Measurements from ENCODE around the gene MAFF.
"Not testable (repeated sequence)": the region's sequence is repeated elsewhere in the genome, so short reads cannot be mapped to it uniquely, and the experiment has no call there.

Gene MAFF

GRCh38 chr22:38201711-38202436 is at the start of gene MAFF:
TSS of gene MAFF (plus strand) at chr22:38201994. CDS start at chr22:38213854, 11,860 bp downstream.
- DNase-seq, result peak; percentile 96

DNA sequence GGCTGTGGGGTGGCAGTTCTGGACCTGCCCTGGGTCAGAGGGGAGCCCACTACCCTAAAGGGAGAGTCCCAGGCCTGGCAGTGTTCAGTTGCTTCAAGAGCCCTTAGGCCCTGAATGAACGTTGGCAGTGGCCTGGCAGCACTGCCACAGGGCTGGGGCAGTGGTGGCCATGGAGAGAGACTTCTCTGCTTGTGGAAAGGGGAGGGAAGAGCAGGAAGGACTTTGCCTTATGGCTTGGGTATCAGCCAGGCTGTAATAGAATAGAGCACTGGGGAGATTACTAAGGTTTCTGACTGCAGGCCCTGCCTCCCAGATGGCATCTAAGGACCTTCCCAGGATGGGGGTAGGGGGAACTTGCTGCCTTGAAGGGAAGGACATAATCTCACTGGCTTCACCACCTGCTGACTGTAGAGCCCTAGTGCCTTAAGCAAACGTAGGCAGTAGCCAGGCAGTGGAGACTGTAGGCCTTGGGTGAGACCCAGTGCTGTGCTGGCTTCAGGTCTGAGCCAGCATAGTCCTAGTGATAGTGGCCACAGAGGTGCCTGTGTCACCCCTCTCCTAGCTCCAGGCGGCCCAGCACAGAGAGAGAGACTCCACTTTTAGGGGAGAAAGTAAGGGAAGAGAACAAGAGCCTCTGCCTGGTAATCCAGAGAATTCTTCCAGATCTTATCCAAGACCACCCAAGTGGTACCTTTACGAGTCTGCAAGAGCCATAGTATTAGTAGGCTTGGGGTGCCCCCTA is 47.8 kb upstream of the MAFF start:
- no peak for DNase-seq

GRCh38 chr22:38154563-38154915 is 47.3 kb upstream of the MAFF start:
- DNase-seq, result not testable (repeated sequence)

DNA sequence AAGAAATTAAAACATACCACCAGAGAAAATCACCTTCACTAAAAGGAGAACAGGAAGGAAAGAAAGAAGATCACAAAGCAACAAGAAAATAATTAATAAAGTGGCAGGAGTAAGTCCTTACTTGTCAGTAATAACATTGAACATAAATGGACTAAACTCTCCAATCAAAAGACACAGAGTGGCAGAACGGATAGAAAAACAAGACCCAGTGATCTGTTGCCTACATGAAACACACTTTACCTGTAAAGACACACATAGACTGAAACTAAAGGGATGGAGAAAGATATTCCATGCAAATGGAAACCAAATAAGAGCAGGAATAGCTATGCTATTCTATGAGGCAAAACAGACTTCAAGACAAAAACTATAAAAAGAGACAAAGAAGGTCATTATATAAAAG is 46.1 kb upstream of the MAFF start:
- no peak for DNase-seq

DNA sequence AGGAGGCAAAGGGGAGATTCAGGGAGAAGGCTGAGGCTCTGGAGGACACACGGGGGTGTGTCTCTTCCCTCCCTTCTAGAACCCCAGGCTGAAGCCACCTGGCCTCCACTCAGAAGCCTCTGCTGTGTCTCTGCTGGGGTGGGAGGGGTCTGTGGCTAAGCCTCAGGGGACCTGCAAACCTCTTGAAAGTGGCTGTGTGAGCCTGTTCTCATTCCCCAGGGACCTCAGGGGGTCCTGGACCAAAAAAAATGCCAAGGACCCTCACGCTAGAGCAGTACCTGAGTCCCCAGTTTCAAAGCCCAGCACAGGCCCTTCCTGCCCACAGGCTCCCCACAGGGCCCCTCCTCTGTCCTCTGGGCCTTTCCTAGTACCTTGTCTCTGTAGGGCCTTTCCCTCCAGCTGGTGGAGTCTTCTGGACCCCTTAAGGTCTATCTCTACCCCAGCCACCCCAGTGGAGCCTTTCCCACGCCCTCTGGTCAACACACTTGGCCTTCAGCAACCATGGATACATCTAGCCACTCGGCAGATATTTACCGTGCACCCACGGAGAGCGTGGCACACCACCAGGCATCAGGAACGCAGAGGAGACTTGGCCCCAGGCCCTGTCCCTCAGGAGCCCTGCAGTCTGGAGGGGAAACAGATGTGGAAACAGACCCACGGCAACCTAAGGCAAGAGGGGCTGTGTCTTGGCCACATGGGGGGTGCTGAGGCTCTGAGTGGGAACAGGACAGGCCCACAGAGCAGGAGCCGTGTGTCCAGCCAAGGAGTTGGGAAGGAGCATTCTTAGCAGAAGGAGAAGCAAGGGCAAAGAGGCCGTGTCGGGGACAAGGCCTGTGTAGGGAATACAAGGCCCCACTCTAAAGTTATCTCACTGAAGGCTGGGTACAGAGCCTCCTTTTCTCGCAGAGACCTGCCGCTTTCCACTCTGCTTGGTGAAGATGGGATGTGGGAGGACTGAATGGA is 38.6 kb upstream of the MAFF start:
- DNase-seq, result no peak

DNA sequence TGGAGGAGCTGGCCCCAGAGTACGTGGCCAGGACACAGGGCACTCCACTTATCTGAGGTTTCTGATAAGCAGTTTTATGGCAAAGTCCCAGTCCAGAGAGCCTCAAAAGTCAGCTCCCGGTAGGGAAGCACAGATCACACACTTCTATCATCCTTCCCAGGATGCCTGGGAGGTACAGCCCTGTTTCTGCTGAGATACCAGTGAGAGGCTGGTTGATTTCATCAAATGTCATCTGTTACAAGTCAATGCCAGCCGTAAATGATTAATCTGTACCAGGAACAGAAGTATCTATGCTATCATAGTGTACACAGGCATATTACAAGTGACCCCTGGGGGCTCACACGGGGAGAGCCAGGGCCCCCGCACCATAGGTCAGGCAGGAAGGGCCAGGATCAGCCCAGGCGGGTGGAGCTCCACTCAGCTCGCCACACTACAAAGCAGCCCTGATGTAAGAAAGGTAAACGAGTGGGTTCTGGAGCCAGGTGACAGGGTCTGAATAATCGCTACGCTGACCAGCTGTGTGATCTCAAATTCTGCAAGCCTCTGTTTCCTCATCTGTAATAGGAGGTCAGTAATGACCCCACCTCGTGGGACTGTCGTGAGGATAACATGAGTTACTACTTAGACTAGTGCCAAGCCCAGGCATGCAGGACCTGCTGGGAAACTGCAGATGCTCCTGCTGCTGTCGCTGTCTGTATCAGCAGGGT is 37.8 kb upstream of the MAFF start:
- no peak for DNase-seq

- no peak for DNase-seq
Measured at GRCh38 chr22:38164551-38164918, 37.3 kb upstream of the MAFF start.

DNA sequence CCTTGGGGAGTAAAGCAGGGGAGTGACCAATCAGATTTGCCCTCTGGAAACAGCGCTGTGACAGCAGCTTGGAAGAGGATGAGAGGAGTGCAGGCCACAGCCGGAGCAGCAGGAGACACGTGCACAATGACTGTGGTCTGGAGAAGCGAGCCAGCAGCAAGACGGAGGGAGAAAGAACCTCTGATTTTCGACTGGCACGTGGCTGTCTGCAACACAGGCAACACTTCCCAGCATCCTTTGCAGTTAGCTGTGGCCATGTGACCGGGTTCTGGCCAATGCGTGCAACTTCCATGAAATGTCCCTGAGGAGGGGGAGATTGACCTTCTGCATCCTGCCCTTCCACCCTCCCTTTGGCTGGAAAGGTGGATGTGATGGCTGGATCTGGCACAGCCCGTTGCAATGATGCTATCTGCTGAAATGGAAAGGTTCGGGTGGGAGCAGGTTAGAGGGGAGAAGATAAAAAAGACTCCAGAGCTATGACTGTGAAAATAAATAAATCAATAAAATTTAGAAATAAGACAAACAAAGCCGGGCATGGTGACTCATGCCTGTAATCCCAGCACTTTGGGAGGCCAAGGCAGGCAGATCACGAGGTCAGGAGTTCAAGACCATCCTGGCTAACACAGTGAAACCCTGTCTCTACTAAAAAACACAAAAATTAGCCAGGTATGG is 35.7 kb upstream of the MAFF start:
- DNase-seq, result no peak

- no peak for DNase-seq
Measured at GRCh38 chr22:38167988-38168407, 33.8 kb upstream of the MAFF start.

DNA sequence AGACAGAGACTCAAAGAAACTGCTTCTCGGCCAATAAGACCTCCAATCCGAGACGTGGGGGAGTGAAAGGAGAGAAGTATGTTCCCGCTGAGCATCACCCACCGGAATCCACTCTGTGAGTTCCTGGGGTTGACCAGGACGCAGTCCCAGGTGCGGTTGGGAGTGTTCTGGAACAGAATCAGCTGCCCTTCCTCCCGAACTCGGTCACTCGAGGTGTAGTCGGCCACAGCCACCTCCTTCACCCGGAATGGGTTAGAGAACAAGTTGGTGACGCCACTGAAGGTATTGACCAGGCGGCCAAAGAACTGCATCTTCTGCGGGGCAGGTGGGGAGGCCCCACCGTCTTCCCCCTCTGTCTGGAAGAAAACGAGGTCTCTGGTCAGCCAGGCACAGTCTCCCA is 32.7 kb upstream of the MAFF start:
- DNase-seq, result no peak

DNA sequence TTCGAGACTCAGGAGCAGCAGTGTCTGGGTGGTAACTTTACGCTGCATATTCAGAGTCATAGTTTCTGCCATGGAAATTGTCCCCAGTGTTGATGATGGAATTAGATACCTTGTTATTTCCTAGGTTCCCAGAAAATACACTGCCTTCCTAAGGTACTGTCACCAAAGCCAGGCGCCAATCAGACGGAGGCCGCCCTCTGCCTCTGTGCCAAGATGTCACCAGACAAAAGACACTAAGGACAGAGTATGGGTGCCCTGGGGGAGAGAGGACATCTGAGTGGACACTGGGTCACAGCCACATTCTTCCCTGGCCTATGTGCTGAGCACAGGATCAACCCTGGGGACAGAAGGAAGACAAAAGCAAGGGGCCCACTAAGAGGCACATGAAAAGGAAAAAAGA is 31.3 kb upstream of the MAFF start:
- no peak for DNase-seq

- no peak for DNase-seq
Measured at GRCh38 chr22:38171927-38172831, 29.6 kb upstream of the MAFF start.

DNA sequence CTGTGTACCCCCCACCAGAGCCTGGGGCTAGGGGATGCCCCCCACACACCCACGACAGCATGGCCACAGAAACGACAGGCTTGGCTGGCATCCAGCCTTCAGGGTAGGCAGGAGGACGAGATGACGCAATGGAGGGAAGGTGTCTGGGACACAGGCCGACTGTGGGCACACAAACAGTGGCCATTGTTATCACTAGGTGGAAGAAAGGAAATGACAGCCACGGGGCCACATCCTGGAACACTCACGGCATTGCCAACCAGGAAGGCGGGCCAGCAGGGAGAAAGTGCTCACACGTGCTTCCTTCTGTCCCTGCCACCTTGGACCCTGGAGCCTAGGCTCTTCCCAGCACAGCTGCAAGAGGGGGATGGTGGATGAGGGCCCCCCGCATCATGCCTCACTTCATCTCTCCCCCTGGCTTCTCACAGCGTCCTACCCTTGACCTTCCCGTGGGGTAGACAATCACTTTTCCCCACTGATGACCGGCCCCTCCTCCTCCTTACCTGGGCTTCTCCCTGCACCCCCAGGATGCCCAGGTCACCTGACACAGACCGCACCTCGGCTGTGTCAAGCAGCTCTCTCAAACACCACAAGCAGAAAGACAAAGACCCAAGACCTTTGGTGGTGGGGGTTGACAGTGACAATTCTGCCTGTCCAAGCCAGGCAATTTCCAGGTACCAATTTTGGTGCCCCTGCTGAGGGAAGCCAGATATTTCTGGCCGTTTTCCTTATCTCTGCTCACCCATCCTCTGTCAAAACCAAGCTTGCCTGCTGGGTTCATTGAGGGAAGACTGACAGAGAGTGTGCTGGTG is 28.8 kb upstream of the MAFF start:
- no peak for DNase-seq

DNA sequence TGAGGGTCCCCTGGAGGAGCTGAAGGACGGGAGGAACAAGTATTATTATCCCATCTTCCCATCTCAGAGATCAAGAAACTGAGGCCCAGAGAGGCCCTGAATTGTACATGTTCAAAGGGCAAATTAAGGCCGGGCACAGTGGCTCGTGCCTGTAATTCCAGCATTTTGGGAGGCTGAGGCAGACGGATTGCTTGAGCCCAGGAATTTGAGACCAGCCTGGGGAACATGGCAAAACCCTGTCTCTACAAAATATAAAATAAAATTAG is 28.2 kb upstream of the MAFF start:
- no peak for DNase-seq

DNA sequence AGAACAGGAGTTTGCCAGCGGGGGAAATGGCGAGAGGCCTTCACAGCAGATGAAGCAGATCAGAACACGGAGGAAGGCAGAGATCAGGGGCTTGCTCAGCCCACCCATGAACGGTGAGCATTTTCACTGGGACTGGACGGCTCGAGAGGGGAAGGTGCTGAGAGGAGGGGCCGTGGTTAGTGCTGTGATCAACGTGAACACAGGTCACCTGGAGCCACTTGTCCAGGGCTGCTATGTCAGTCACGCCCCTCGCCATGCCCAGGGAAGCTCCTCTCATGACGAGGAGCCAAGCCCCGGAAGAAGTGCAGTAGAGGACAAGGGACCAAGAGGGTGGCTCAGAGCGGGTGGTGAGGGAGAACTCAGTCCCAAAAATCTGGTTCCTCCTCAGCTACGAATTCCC is 27.2 kb upstream of the MAFF start:
- DNase-seq, result no peak

DNA sequence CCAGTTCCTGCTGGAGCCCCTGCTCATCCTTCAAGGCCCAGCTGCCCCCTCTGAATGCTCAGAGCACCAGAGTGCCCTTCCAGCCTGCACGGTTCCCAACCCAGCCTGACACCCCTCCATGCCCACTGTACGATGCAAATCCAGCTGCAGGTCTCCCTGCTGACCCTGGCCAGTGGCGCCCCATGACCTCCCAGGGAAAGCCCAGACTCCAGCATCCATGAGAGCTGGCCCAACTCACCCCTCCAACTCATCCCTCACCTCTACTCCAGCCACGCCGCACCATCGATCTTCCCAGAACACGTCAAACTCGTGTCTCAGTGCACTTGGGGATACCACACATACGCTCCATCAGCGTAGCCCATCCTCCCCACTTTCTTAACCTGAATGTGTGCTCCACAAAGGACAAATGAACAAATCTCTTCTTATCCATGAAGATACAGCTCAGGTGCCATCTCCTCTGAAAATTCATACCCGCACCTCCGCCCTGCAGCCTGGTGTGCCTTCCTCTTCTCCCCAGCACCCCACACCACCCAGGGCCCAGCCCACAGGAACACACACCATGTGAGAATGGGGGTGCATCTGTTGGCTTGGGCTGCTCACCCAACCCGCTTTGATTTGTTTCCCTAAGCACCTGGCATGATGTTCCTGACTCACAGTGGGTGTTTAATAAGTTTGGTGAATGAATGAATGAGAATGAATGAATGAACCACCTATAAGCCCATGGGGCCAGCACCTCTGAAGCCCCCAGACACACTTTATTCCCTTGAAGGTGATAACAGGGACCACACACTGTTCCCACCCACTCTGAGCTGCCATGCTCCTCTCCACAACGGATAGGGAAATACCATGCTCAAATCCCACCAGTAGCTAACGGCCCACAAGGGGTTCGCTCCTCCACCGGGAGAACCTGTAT is 26.3 kb upstream of the MAFF start:
- DNase-seq, result no peak

- peak; percentile 63 for DNase-seq
Measured at GRCh38 chr22:38176170-38176741, 25.5 kb upstream of the MAFF start.

DNA sequence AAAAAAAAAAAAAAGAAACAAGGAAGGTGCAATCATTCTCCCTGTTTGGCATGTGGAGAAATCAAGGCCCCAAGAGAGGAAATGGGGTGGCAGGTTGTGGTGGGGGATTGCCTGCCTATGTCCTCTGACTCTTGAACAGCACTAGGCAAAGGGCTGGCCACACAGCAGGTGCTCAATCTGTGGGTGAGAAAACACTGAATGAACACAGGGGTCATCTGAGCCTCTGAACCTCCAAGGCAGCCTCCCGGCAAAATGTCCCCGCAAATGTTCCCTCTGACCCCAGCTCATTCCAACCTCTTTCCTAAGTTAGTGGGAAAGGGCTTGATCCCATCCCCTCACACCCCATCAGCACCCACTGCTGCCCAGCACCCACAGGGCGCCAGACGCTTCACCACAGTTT is 24.8 kb upstream of the MAFF start:
- DNase-seq, result no peak

GRCh38 chr22:38177571-38177925 is 24.2 kb upstream of the MAFF start:
- DNase-seq, result not testable (repeated sequence)

Measured in RPMI8226 (cell line).